Erythroblast (primary cell): Measurements from ENCODE around the gene TENT5A.
"Not testable (repeated sequence)": the region's sequence is repeated elsewhere in the genome, so short reads cannot be mapped to it uniquely, and the experiment has no call there.

ENCODE experiments used
- DNase-seq, 2 experiments: peaks; one replicate each; lab custom pipeline; 2025; lab: John Stamatoyannopoulos, UW
- GATA1 ChIP-seq: IDR thresholded peaks from 2 replicates; pipeline ENCODE4 v1.6.1; 2011; ENCODE audit warnings: low read depth, mild to moderate bottlenecking, control low read depth, low read length, moderate library complexity
- POLR2A ChIP-seq: IDR thresholded peaks from 2 replicates; pipeline ENCODE4 v1.6.1; 2011; ENCODE audit warnings: mild to moderate bottlenecking, low read length

TENT5A gene

DNA sequence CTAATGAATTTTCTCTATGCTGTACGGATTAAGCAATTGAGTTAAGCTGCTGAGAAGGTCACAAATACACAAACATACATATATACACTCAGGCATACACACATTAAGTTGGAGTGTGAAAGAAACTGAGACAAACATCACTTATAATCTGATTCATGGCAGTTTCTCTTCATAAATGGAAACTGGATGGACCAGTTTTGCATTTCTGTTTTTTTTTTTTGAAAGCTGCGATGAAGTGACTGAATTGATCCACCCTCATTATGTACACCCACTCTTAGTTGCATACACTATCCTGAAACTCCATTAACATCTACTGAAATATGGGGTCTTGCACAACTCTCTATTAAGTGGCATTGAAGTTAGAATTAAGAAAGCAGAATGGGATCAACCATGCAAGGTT is 32.9 kb upstream of the TENT5A start:
- TF ChIP-seq GATA1 (no peak), POLR2A (no peak)
- DNase-seq = no peak

GRCh38 chr6:81783893-81784292 is 31.4 kb upstream of the TENT5A start:
- TF ChIP-seq GATA1 (no peak), POLR2A (no peak)
- no peak for DNase-seq

DNA sequence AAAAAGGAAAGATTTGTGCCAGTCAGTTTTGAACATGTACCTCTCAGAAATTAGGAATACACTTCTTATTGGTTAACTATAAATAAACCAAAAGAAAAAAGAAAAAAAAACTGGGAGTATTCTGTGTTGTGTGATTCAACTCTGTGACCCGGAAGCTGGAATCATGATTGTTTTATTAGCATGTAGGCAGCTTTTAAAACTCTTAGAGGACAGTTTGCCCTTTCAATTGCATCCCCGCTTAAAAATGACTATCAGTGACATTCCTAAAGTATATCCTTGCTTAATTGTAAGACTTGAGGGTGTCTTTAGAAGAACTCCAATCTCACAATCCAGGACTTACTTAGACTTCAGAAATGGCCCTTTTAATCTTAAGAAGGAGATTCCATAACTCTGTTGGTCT is 29.1 kb upstream of the TENT5A start:
- DNase-seq = no peak

GRCh38 chr6:81777586-81778268 is 25.2 kb upstream of the TENT5A start:
- no peak for DNase-seq

More for the DNA sequence above, 29.1 kb upstream of the TENT5A start:
- no peak for TF ChIP-seq GATA1
- TF ChIP-seq POLR2A = no peak

DNA sequence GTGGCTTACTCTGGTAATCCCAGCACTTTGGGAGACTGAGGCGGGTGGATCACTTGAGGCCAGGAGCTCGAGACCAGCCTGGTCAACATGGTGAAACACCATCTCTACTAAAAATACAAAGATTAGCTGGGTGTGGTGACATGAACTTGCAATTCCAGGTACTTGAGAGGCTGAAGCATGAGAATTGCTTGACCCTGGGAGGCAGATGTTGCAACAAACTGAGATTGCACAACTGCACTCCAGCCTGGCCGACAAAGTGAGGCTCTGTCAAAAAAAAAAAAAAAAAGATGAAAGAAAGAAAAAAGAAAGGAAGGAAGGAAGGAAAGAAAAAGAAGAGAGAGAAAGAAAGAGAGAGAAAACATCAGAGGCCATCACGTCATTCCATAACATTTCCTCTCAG is 23.7 kb upstream of the TENT5A start:
- not testable (repeated sequence) for DNase-seq

More at GRCh38 chr6:81777586-81778268, 25.2 kb upstream of the TENT5A start:
- TF ChIP-seq GATA1 = no peak
- TF ChIP-seq POLR2A = no peak

DNA sequence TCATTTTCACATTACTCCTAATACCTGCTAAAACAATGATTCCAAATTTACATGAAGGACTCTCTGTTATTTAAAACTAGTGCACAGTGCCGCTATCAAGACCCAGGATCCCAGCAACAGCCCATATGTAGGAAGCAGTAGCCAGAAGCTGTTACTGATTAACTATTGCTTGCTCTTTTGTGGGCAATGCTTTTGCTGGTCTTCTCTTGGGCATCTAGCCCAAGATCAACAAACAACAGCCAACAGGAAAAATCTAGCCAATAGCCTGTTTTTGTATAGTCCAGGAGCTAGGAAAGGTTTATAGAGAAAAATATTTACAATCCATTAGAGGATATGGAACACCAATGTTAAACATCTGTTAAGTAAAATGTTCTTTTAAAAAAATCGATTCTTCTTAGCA is 22.1 kb upstream of the TENT5A start:
- TF ChIP-seq POLR2A = no peak
- TF ChIP-seq GATA1 = no peak
- DNase-seq = no peak

DNA sequence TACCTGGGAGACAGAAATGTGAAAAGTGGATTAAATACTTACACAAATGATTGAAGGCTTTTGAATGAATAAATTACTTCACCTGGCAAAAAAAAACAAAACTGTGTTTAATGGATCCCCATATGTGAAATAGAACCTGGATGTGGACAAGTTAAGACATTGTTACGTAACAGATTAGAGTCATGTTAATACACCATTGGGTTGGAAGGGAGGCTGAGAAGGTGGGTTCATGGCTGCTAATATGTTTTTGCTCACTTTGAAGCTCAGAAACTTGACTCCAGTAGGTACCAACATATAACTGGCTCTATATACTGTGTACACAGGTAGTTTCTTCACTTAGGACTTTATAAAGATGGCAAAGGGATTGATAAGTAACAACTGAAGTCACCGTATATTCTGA is 21.4 kb upstream of the TENT5A start:
- no peak for TF ChIP-seq POLR2A
- TF ChIP-seq GATA1 = no peak
- no peak for DNase-seq

DNA sequence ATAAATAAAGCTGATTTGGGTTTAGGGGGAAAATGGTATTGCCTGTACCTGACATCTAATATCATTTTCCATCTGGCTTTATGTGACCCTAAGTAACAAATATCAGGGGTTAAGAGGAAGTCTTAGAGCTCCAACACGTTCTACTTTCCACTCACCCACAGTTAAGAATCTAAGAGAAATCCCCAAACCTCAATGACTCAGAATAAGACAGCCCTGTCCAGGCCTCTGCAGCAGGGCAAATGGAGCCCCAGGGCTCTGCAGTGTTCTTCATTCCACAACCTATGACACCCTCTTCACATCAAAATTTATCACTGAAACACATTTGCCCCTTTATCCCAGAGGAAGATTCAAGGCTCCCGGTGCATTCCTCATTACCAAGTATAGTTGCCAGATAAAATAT is 20.3 kb upstream of the TENT5A start:
- DNase-seq = peak in 1 of 2 experiments; percentile 3

GRCh38 chr6:81771097-81771496 is 18.6 kb upstream of the TENT5A start:
- DNase-seq = no peak
- TF ChIP-seq GATA1 = no peak
- no peak for TF ChIP-seq POLR2A

More for the DNA sequence above, 20.3 kb upstream of the TENT5A start:
- no peak for TF ChIP-seq POLR2A

DNA sequence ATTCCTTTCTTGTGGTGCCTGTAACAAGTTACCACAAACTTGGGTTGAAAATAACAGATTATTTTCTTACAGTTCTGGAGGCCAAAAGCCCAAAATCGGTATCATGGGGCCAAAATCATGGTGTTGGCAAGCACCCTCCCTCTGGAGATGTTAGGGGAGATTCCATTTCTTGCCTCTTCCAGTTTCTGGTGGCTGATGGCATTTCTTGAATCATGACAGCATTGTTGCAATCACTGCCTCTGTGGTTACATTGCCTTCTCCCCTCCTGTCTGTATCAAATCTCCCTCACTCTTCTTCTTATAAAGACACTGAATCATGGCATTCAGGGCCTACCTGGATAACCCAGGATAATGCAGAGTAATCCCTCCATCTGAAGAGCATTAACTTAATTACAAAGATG is 17.9 kb upstream of the TENT5A start:
- no peak for DNase-seq
- TF ChIP-seq POLR2A (no peak), GATA1 (no peak)

DNA sequence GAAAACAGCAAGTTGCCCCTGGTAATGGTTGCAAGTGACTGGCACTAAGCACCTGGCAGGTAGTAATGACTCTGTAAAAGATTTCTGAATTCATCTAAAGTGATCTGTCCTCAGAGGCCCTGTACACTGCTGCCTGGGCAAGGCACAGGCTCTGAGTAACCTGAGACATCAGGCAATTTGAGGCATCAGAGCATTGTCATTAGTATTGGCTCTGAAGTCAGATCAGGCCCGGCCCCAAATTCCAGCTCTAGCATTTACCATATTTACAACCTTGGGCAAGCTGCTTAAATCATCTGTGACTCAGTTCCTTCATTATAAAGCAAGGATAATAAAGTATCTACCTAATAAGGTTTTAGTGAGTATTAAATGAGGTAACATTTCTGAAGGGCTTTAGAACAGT is 17.3 kb upstream of the TENT5A start:
- DNase-seq = no peak

GRCh38 chr6:81768150-81768942 is 15.9 kb upstream of the TENT5A start:
- TF ChIP-seq POLR2A (no peak), GATA1 (no peak)
- DNase-seq = no peak

More for the DNA sequence above, 17.3 kb upstream of the TENT5A start:
- TF ChIP-seq GATA1 = no peak
- TF ChIP-seq POLR2A = no peak

- DNase-seq = no peak
- TF ChIP-seq GATA1 (no peak), POLR2A (no peak)
Observed at GRCh38 chr6:81767163-81767891, 14.8 kb upstream of the TENT5A start.

GRCh38 chr6:81766482-81767069 is 14.1 kb upstream of the TENT5A start:
- DNase-seq = no peak
- no peak for TF ChIP-seq GATA1
- no peak for TF ChIP-seq POLR2A

DNA sequence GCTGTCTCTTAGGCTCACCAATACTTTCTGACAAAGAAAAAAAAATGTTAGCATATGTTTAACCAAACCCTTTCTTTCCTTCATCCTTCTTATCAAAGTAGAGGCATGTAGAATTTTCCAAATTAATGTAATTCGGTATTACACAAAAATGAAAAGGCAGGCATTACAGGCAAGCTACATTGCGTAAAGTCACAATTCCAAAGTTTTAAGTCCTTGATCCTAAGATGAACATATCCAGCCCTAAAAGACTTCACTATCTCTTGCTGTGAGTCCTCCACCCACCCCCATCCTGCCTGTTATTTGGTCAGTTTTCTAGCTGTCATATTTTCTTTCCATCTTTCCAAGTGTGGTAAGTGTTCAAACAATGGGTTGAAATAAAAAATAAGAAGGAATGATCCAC is 12.1 kb upstream of the TENT5A start:
- no peak for DNase-seq
- no peak for TF ChIP-seq POLR2A
- no peak for TF ChIP-seq GATA1
